HEK293 (cell line): ENCODE results near the gene SNTA1.
A peak's percentile ranks its signal among the peaks of the same experiment; 100 is the strongest.

Experiments
- BCL11B ChIP-seq: fragments of 450-650 bp; formaldehyde crosslinking; IDR thresholded peaks from 2 replicates; pipeline ENCODE4 v1.5.1; 2016; ENCODE audit warnings: low read depth, missing biosample characterization, missing genetic modification characterization
- IKZF3 ChIP-seq: fragments of 450-650 bp; IDR thresholded peaks from 2 replicates; pipeline ENCODE4 v1.5.0; 2018; ENCODE audit warnings: missing biosample characterization, mild to moderate bottlenecking, missing genetic modification characterization, moderate library complexity
- KLF16 ChIP-seq: fragments of 450-650 bp; formaldehyde crosslinking; IDR thresholded peaks from 2 replicates; pipeline ENCODE4 v1.5.1; 2017; ENCODE audit warnings: missing biosample characterization, missing genetic modification characterization
- MEIS1 ChIP-seq: sonication (generic); formaldehyde crosslinking; IDR thresholded peaks from 2 replicates; pipeline ENCODE4 v1.8.1; 2022; ENCODE audit warnings: missing genetic modification reagents, mild to moderate bottlenecking, borderline replicate concordance
- YY1 ChIP-seq: fragments of 450-650 bp; formaldehyde crosslinking; IDR thresholded peaks from 2 replicates; pipeline ENCODE4 v1.5.1; 2018; ENCODE audit warnings: missing biosample characterization, missing genetic modification characterization
- ZBTB7A ChIP-seq: fragments of 450-650 bp; formaldehyde crosslinking; IDR thresholded peaks from 2 replicates; pipeline ENCODE4 v1.5.1; 2016; ENCODE audit warnings: low read depth, missing biosample characterization, missing genetic modification characterization
- ZNF112 ChIP-seq: fragments of 450-650 bp; formaldehyde crosslinking; IDR thresholded peaks from 2 replicates; pipeline ENCODE4 v1.5.0; 2017; ENCODE audit warnings: missing biosample characterization, missing genetic modification characterization
- ZNF114 ChIP-seq: fragments of 450-650 bp; formaldehyde crosslinking; IDR thresholded peaks from 2 replicates; pipeline ENCODE4 v1.5.0; 2017; ENCODE audit warnings: missing biosample characterization, missing genetic modification characterization
- ZNF132 ChIP-seq: fragments of 450-650 bp; formaldehyde crosslinking; IDR thresholded peaks from 2 replicates; pipeline ENCODE4 v1.5.1; 2017; ENCODE audit warnings: missing biosample characterization, missing genetic modification characterization, borderline replicate concordance
- ZNF140 ChIP-seq: fragments of 450-650 bp; formaldehyde crosslinking; IDR thresholded peaks from 2 replicates; pipeline ENCODE4 v1.5.1; 2016; ENCODE audit warnings: missing biosample characterization, missing genetic modification characterization
- ZNF274 ChIP-seq, 2 experiments: fragments of 200-500 bp in 1 of 2; fragments of 450-650 bp in 1 of 2; sonication (Bioruptor generic) in 1 of 2; formaldehyde crosslinking in 1 of 2; IDR thresholded peaks; 2 replicates each; pipeline versions ENCODE4 v1.5.1 to v1.6.1; 2014 to 2016; ENCODE audit warnings: borderline replicate concordance in 1 of 2, inconsistent platforms in 1 of 2, low read length in 1 of 2, missing biosample characterization in 1 of 2, missing genetic modification characterization in 1 of 2
- ZNF335 ChIP-seq: fragments of 450-650 bp; formaldehyde crosslinking; conservative IDR thresholded peaks from 2 replicates; pipeline ENCODE4 v1.5.1; 2016; ENCODE audit warnings: missing biosample characterization, missing genetic modification characterization
- ZNF423 ChIP-seq: fragments of 450-650 bp; formaldehyde crosslinking; IDR thresholded peaks from 2 replicates; pipeline ENCODE4 v1.5.1; 2016; ENCODE audit warnings: missing biosample characterization, missing genetic modification characterization
- ZNF426 ChIP-seq: fragments of 450-650 bp; formaldehyde crosslinking; IDR thresholded peaks from 2 replicates; pipeline ENCODE4 v1.5.1; 2017; ENCODE audit warnings: missing biosample characterization, missing genetic modification characterization, mild to moderate bottlenecking, inconsistent platforms, moderate library complexity
- ZNF48 ChIP-seq: fragments of 450-650 bp; formaldehyde crosslinking; IDR thresholded peaks from 2 replicates; pipeline ENCODE4 v1.5.1; 2016; ENCODE audit warnings: missing biosample characterization, missing genetic modification characterization
- ZNF501 ChIP-seq: fragments of 450-650 bp; formaldehyde crosslinking; IDR thresholded peaks from 2 replicates; pipeline ENCODE4 v1.5.1; 2016; ENCODE audit warnings: missing biosample characterization, missing genetic modification characterization
- ZNF677 ChIP-seq: fragments of 450-650 bp; IDR thresholded peaks from 2 replicates; pipeline ENCODE4 v1.5.0; 2018; ENCODE audit warnings: missing biosample characterization, mild to moderate bottlenecking, missing genetic modification characterization, moderate library complexity
- ZNF747 ChIP-seq: fragments of 450-650 bp; formaldehyde crosslinking; IDR thresholded peaks from 2 replicates; pipeline ENCODE4 v1.5.1; 2016; ENCODE audit warnings: missing biosample characterization, missing genetic modification characterization
- ZNF768 ChIP-seq: fragments of 450-650 bp; formaldehyde crosslinking; IDR thresholded peaks from 2 replicates; pipeline ENCODE4 v1.5.1; 2018; ENCODE audit warnings: missing biosample characterization, mild to moderate bottlenecking, missing genetic modification characterization
- ZSCAN16 ChIP-seq: fragments of 450-650 bp; formaldehyde crosslinking; IDR thresholded peaks from 2 replicates; pipeline ENCODE4 v1.5.1; 2016; ENCODE audit warnings: missing biosample characterization, missing genetic modification characterization
- TF ChIP-seq, protein P1 (sequence below): fragments of 450-650 bp; formaldehyde crosslinking; IDR thresholded peaks from 2 replicates; pipeline ENCODE4 v1.5.1; 2016; ENCODE audit warnings: missing biosample characterization, missing genetic modification characterization
- TF ChIP-seq, protein P2 (sequence below): fragments of 450-650 bp; formaldehyde crosslinking; IDR thresholded peaks from 2 replicates; pipeline ENCODE4 v1.5.1; 2016; ENCODE audit warnings: missing biosample characterization, missing genetic modification characterization
- TF ChIP-seq, protein P3 (sequence below): fragments of 450-650 bp; formaldehyde crosslinking; IDR thresholded peaks from 2 replicates; pipeline ENCODE4 v1.5.0; 2017; ENCODE audit warnings: missing biosample characterization, missing genetic modification characterization, borderline replicate concordance
- TF ChIP-seq, protein P4 (sequence below): fragments of 450-650 bp; formaldehyde crosslinking; IDR thresholded peaks from 2 replicates; pipeline ENCODE4 v1.5.1; 2016; ENCODE audit warnings: missing biosample characterization, missing genetic modification characterization

The SNTA1 gene

DNA sequence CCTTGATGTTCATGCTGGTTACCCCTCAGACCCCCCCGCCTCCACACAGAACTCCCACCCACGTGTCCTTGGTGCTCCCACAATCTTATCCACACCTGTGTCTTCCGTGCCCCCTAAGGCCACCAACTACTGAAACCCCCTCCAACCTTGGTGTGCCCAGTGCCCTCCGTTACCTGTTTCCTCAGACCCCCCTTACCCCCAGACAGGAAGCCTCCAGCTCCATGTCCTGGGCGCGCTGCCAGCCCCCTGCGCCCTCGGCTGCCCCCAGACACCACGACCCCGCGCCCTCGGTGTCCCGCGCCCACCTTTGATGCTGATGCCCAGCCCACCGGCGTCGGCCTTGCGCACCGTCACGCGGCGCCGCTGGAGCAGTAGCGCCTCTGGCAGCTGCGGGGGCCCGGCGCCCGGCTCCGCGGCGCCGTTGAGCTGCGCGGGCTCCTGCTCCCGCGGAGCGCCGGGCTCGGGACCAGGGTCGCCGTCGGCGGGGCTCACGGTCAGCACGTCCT, 504 bp downstream of the SNTA1 start (continued):
- TF ChIP-seq, protein P1, sequence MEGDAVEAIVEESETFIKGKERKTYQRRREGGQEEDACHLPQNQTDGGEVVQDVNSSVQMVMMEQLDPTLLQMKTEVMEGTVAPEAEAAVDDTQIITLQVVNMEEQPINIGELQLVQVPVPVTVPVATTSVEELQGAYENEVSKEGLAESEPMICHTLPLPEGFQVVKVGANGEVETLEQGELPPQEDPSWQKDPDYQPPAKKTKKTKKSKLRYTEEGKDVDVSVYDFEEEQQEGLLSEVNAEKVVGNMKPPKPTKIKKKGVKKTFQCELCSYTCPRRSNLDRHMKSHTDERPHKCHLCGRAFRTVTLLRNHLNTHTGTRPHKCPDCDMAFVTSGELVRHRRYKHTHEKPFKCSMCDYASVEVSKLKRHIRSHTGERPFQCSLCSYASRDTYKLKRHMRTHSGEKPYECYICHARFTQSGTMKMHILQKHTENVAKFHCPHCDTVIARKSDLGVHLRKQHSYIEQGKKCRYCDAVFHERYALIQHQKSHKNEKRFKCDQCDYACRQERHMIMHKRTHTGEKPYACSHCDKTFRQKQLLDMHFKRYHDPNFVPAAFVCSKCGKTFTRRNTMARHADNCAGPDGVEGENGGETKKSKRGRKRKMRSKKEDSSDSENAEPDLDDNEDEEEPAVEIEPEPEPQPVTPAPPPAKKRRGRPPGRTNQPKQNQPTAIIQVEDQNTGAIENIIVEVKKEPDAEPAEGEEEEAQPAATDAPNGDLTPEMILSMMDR (tag by site-specific recombination), result 0 out of 2 replicates have a peak, but pooled peaks have one; percentile 8
- no peak for TF ChIP-seq ZNF501 (tag by site-specific recombination)
- no peak for TF ChIP-seq ZNF112 (tag by site-specific recombination)
- no peak for TF ChIP-seq ZNF274 (IDR thresholded peaks at IDR 0.05; ENCODE audit: low read length)
- no peak for TF ChIP-seq ZNF274 (tag by site-specific recombination; IDR thresholded peaks at IDR 0.05; ENCODE audit: borderline replicate concordance)
- TF ChIP-seq YY1 (tag by site-specific recombination), result no peak
- TF ChIP-seq IKZF3 (tag by site-specific recombination), result no peak
- no peak for TF ChIP-seq ZNF48 (tag by site-specific recombination)
- no peak for TF ChIP-seq ZNF747 (tag by site-specific recombination)
- TF ChIP-seq ZNF426 (tag by site-specific recombination), result no peak
- TF ChIP-seq KLF16 (tag by site-specific recombination), result no peak
- no peak for TF ChIP-seq ZNF132 (tag by site-specific recombination)
- TF ChIP-seq ZNF335 (tag by site-specific recombination), result peak; percentile 69
- TF ChIP-seq ZBTB7A (tag by site-specific recombination), result peak; percentile 45; the same call in 1 of the 2 replicates
- TF ChIP-seq BCL11B (tag by site-specific recombination), result no peak
- TF ChIP-seq ZNF423 (tag by site-specific recombination), result no peak
- no peak for TF ChIP-seq MEIS1 (CRISPR knock-in tag)
- TF ChIP-seq, protein P2, sequence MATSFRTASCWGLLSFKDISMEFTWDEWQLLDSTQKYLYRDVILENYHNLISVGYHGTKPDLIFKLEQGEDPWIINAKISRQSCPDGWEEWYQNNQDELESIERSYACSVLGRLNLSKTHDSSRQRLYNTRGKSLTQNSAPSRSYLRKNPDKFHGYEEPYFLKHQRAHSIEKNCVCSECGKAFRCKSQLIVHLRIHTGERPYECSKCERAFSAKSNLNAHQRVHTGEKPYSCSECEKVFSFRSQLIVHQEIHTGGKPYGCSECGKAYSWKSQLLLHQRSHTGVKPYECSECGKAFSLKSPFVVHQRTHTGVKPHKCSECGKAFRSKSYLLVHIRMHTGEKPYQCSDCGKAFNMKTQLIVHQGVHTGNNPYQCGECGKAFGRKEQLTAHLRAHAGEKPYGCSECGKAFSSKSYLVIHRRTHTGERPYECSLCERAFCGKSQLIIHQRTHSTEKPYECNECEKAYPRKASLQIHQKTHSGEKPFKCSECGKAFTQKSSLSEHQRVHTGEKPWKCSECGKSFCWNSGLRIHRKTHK (tag by site-specific recombination), result no peak
- TF ChIP-seq, protein P3, sequence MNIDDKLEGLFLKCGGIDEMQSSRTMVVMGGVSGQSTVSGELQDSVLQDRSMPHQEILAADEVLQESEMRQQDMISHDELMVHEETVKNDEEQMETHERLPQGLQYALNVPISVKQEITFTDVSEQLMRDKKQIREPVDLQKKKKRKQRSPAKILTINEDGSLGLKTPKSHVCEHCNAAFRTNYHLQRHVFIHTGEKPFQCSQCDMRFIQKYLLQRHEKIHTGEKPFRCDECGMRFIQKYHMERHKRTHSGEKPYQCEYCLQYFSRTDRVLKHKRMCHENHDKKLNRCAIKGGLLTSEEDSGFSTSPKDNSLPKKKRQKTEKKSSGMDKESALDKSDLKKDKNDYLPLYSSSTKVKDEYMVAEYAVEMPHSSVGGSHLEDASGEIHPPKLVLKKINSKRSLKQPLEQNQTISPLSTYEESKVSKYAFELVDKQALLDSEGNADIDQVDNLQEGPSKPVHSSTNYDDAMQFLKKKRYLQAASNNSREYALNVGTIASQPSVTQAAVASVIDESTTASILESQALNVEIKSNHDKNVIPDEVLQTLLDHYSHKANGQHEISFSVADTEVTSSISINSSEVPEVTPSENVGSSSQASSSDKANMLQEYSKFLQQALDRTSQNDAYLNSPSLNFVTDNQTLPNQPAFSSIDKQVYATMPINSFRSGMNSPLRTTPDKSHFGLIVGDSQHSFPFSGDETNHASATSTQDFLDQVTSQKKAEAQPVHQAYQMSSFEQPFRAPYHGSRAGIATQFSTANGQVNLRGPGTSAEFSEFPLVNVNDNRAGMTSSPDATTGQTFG (tag by site-specific recombination), result no peak
- TF ChIP-seq, protein P4, sequence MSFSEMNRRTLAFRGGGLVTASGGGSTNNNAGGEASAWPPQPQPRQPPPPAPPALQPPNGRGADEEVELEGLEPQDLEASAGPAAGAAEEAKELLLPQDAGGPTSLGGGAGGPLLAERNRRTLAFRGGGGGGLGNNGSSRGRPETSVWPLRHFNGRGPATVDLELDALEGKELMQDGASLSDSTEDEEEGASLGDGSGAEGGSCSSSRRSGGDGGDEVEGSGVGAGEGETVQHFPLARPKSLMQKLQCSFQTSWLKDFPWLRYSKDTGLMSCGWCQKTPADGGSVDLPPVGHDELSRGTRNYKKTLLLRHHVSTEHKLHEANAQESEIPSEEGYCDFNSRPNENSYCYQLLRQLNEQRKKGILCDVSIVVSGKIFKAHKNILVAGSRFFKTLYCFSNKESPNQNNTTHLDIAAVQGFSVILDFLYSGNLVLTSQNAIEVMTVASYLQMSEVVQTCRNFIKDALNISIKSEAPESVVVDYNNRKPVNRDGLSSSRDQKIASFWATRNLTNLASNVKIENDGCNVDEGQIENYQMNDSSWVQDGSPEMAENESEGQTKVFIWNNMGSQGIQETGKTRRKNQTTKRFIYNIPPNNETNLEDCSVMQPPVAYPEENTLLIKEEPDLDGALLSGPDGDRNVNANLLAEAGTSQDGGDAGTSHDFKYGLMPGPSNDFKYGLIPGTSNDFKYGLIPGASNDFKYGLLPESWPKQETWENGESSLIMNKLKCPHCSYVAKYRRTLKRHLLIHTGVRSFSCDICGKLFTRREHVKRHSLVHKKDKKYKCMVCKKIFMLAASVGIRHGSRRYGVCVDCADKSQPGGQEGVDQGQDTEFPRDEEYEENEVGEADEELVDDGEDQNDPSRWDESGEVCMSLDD (tag by site-specific recombination), result peak; percentile 49; the same call in 1 of the 2 replicates
- TF ChIP-seq ZNF677 (tag by site-specific recombination), result no peak
- TF ChIP-seq ZSCAN16 (tag by site-specific recombination), result no peak
- no peak for TF ChIP-seq ZNF140 (tag by site-specific recombination)
- TF ChIP-seq ZNF114 (tag by site-specific recombination), result no peak
- no peak for TF ChIP-seq ZNF768 (tag by site-specific recombination)
